Measurements from ENCODE around the gene TSSK1B. TPM values are rescaled to one million over a fixed set of nuclear protein-coding genes. Genes with fewer than 3 reads are reported as not detected.

The TSSK1B gene
- total RNA-seq, 1 donor: 0.43 TPM

- no peak for TF ChIP-seq CTCF (IDR thresholded peaks at IDR 0.05; ENCODE audit: insufficient read depth, low read depth, low read length)
- DNase-seq (ENCODE audit: low read depth): no peak
- H3K4me3 ChIP-seq (ENCODE audit: low read depth, low read length): no peak overlapping the region
Measured at GRCh38 chr5:113387844-113388243, 46.9 kb downstream of the TSSK1B start.

- no peak for DNase-seq (ENCODE audit: low read depth)
Measured at GRCh38 chr5:113384782-113385285, 50.0 kb downstream of the TSSK1B start.

GRCh38 chr5:113382731-113383130 lies 52.1 kb downstream of the TSSK1B start:
- no peak overlapping the region for H3K4me3 ChIP-seq (ENCODE audit: low read depth, low read length)
- no peak for TF ChIP-seq CTCF (IDR thresholded peaks at IDR 0.05; ENCODE audit: insufficient read depth, low read depth, low read length)
- DNase-seq (ENCODE audit: low read depth): no peak

More at GRCh38 chr5:113384782-113385285, 50.0 kb downstream of the TSSK1B start:
- no peak for TF ChIP-seq CTCF (IDR thresholded peaks at IDR 0.05; ENCODE audit: insufficient read depth, low read depth, low read length)
- no peak overlapping the region for H3K4me3 ChIP-seq (ENCODE audit: low read depth, low read length)

Other genes starting within 250 kb of the TSSK1B start
- 25.4 and 37.6 TPM in 2 replicates for gene MCC, start 53.5 kb upstream of the TSSK1B start, total RNA-seq
- 31.1 and 32.2 TPM in 2 replicates for gene YTHDC2, start 78.7 kb upstream of the TSSK1B start, total RNA-seq

Measured in fibroblast of villous mesenchyme (primary cell).